HepG2 (cell line): ENCODE results near the gene KPNA4. TPM values are rescaled to one million over a fixed set of nuclear protein-coding genes. Genes with fewer than 3 reads are reported as not detected.

ENCODE experiments used
- ATAC-seq: fragments of 200-7000 bp; cut with Tn5 transposase; 3 replicates; pipeline ENCODE4 v1.9.1; 2020; ENCODE audit warnings: mild to moderate bottlenecking, moderate library complexity
- BruUV-seq: library from RNA; stranded (reverse); fragments of 400-500 nt; replicated peaks from 2 replicates; lab custom pipeline; 2021; lab: Mats Ljungman, UMichigan
- CTCF ChIA-PET: fragments of 300-600 bp; formaldehyde crosslinking; extraction: SDS; loops from one replicate; lab custom pipeline; 2021; ENCODE audit warnings: low total read pairs, inconsistent platforms, low intra/inter-chr PET ratio; lab: Yijun Ruan, JAX
- POLR2A ChIA-PET: fragments of 350-600 bp; sonication (Branson Sonifier 250); formaldehyde crosslinking; loops from one replicate; lab custom pipeline; 2020; ENCODE audit warnings: antibody characterized with exemption, inconsistent platforms; lab: Yijun Ruan, JAX
- DNase-seq: peaks from one replicate; pipeline ENCODE4 v3.0.0-alpha.2; 2015; ENCODE audit warnings: low spot score
- FAIRE-seq: peaks from 3 replicates; lab custom pipeline; 2011; peaks lifted over from hg19 to GRCh38; lab: Jason Lieb, UNC
- H2AFZ ChIP-seq: one replicate; pipeline ENCODE4 v1.6.1; 2011; ENCODE audit warnings: low read length, inconsistent platforms
- H3K27ac ChIP-seq: fragments of 300-600 bp; 3 replicates; pipeline ENCODE4 v1.8.0; 2011; ENCODE audit warnings: mixed run types, mild to moderate bottlenecking, mixed read lengths, low read length, inconsistent platforms; ENCODE audit not compliant: insufficient read depth; ENCODE audit errors: extremely low read length
- H3K27me3 ChIP-seq, 2 experiments: fragments of 200-600 bp in 1 of 2; 2 replicates in 1 of 2; 3 replicates in 1 of 2; pipeline versions ENCODE4 v1.6.0 to v1.8.0; 2011; ENCODE audit warnings: low read length in 2 of 2, mild to moderate bottlenecking in 2 of 2, moderate library complexity in 2 of 2, inconsistent platforms in 1 of 2; ENCODE audit not compliant: insufficient read depth in 2 of 2, control insufficient read depth in 1 of 2
- H3K36me3 ChIP-seq, 2 experiments: fragments of 200-600 bp in 1 of 2; replicated peaks in 1 of 2; 2 replicates in 1 of 2; 3 replicates in 1 of 2; pipeline versions ENCODE4 v1.5.1 to v1.8.0; 2011; ENCODE audit warnings: low read length in 2 of 2, inconsistent platforms in 1 of 2; ENCODE audit not compliant: insufficient read depth in 2 of 2, control insufficient read depth in 1 of 2
- H3K4me1 ChIP-seq: 2 replicates; pipeline ENCODE4 v1.5.1; 2012; ENCODE audit warnings: low read length, inconsistent platforms; ENCODE audit not compliant: insufficient read depth
- H3K4me2 ChIP-seq: 2 replicates; pipeline ENCODE4 v1.6.0; 2011; ENCODE audit warnings: low read depth, low read length, inconsistent platforms
- H3K4me3 ChIP-seq, 3 experiments: fragments of 200-600 bp in 1 of 3; sonication (generic), shearing (Covaris generic) in 1 of 3; replicated peaks in 1 of 3; 2 replicates each; pipeline ENCODE4 v1.5.1; 2011 to 2016; ENCODE audit warnings: low read length in 3 of 3, inconsistent platforms in 2 of 3, low read depth in 2 of 3, mild to moderate bottlenecking in 2 of 3, control low read depth in 1 of 3, mixed read lengths in 1 of 3; ENCODE audit not compliant: insufficient read depth in 1 of 3
- H3K79me2 ChIP-seq: one replicate; pipeline ENCODE4 v1.6.1; 2011; ENCODE audit warnings: low read length, inconsistent platforms; ENCODE audit not compliant: insufficient read depth
- H3K9ac ChIP-seq: 2 replicates; pipeline ENCODE4 v1.6.0; 2011; ENCODE audit warnings: mild to moderate bottlenecking, low read depth, low read length, inconsistent platforms; ENCODE audit not compliant: insufficient read depth
- H3K9me3 ChIP-seq: 2 replicates; pipeline ENCODE4 v1.5.1; 2012; ENCODE audit warnings: mild to moderate bottlenecking, low read length
- H4K20me1 ChIP-seq: 2 replicates; pipeline ENCODE4 v1.6.0; 2011; ENCODE audit warnings: inconsistent platforms, mild to moderate bottlenecking, low read length, moderate library complexity; ENCODE audit not compliant: insufficient read depth
- ZNF121 ChIP-seq: sonication (generic); formaldehyde crosslinking; IDR thresholded peaks from 2 replicates; pipeline ENCODE4 v1.5.0; 2020; ENCODE audit warnings: mild to moderate bottlenecking, missing genetic modification reagents
- ZNF570 ChIP-seq: sonication (generic); formaldehyde crosslinking; IDR thresholded peaks from 2 replicates; pipeline ENCODE4 v1.4.0; 2020; ENCODE audit warnings: mild to moderate bottlenecking, missing genetic modification reagents, borderline replicate concordance
- WGBS: methylation state at CpG from one replicate; pipeline ENCODE4 v1.1.6; 2017; ENCODE audit warnings: low lambda C conversion rate; 5-methylcytosine and 5-hydroxymethylcytosine counted together
- in situ Hi-C: cut with HindIII; loops from 2 replicates; pipeline ENCODE4 v1.10.0; 2017; ENCODE audit warnings: low pct_unique_long_range_greater_than_20kb; ENCODE audit not compliant: extremely low pct_ligation_motif_present
- intact Hi-C: fragments of 100-400 bp; cut with micrococcal nuclease; formaldehyde crosslinking; loops from one replicate; pipeline ENCODE4 v1.10.0; 2022; ENCODE audit not compliant: unreplicated experiment
- polyA plus RNA-seq, 8 experiments: library from polyadenylated mRNA; depleted of rRNA in 3 of 8; stranded (reverse) in 7 of 8; unstranded in 1 of 8; fragments of >200 nt; fragmentation: Illumina TruSeq in 4 of 8; extraction: Trizol in 4 of 8; gene quantifications; 2 replicates each; pipeline versions ENCODE4 v1.2.1 to v1.2.3, GENCODE V29; 2011 to 2016; ENCODE audit warnings: low read depth in 4 of 8, missing spikeins in 1 of 8, mixed read lengths in 1 of 8; ENCODE audit not compliant: insufficient read depth in 1 of 8
- small RNA-seq, 3 experiments: library from RNA; depleted of rRNA; stranded (forward); fragments of <200 nt; gene quantifications; one replicate each; pipeline ENCODE3, GENCODE V24; 2012; ENCODE audit warnings: low read depth in 2 of 3, low replicate concordance in 1 of 3; ENCODE audit not compliant: insufficient read length in 3 of 3, insufficient read depth in 2 of 3
- total RNA-seq, 5 experiments: library from RNA; depleted of rRNA; stranded (reverse); fragments of >200 nt; fragmentation: Illumina TruSeq; extraction: Trizol; gene quantifications; 2 replicates each; pipeline ENCODE4 v1.2.3, GENCODE V29; 2016; ENCODE audit warnings: low read depth in 1 of 5

KPNA4 gene
- total and polyA plus RNA-seq, 2 of the 13 experiments (the other 11 are each of a cell fraction or from before 2014, with no cell fraction given) = 9.9 to 27.9 TPM

DNA sequence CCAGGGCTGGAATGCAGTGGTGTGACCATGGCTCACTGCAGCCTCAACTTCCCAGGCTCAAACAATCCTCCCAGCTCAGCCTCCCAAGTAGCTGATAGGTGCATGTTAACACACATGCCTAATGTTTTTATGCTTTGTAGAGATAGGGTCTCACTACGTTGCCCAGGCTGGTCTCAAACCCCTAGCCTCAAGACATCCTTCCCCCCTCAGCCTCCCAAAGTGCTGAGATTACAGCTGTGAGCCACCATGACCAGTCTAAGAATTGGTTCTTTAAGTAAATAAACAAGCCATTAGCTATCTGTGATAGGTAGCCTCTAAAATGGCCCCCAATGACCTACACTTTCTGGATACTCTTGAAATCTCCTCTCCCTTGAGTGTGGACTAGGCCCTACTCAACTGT, 119.5 kb downstream of the KPNA4 start:
- ChIA-PET CTCF (no interaction called here), POLR2A (no interaction called here)
- Histone ChIP-seq H3K4me1 (0 out of 2 replicates have a peak, but pooled peaks cover 11% of the 10 kb centered on the region), H3K36me3 (no peaks in the 10 kb centered on the region), H3K9ac (no peak overlapping the region), H2AFZ (no peak overlapping the region), H3K4me3 (no peak overlapping the region), H3K27ac (no peak overlapping the region), H3K4me2 (no peak overlapping the region), H3K27me3 (no peaks in the 10 kb centered on the region; a peak in 2 of 5 replicates), H4K20me1 (no peaks in the 10 kb centered on the region), H3K79me2 (no peaks in the 10 kb centered on the region), H3K9me3 (no peaks in the 10 kb centered on the region)
- no TSS peak for BruUV-seq
- ATAC-seq (no peak), FAIRE-seq (no peak), DNase-seq (no peak)
- in situ Hi-C loops = no loop called here
- 50% methylated on average over 1 of the region's 1 CpG for WGBS
- intact Hi-C loops = no loop called here
- TF ChIP-seq ZNF121 (CRISPR knock-in tag) = 0 out of 2 replicates have a peak, but pooled peaks have one; percentile 14
- TF ChIP-seq ZNF570 (CRISPR knock-in tag) = no peak

Small RNA genes within 50 kb of the gene (small RNA-seq; reads per million reads assigned to genes)
- gene RNU7-136P = 0 to 0.97 (median 0) reads per million in 3 experiments

Other genes starting within 250 kb of the KPNA4 start
- gene IFT80, start 166.3 kb downstream of the KPNA4 start, total RNA-seq (2016; rRNA removed; fragmentation: Illumina TruSeq; extraction: Trizol) = 15.7 and 21.4 TPM in 2 replicates
- gene IFT80, start 166.3 kb downstream of the KPNA4 start, polyA plus RNA-seq (2011; rRNA removed) = 8.6 and 11.4 TPM in 2 replicates
- gene SMC4, start 165.9 kb downstream of the KPNA4 start, total RNA-seq (2016; rRNA removed; fragmentation: Illumina TruSeq; extraction: Trizol) = 74.3 and 95.5 TPM in 2 replicates
- 11.3 and 19.2 TPM in 2 replicates for gene SMC4, start 165.9 kb downstream of the KPNA4 start, polyA plus RNA-seq (2011; rRNA removed)
- 3.2 and 4.1 TPM in 2 replicates for gene TRIM59, start 115.8 kb downstream of the KPNA4 start, total RNA-seq (2016; rRNA removed; fragmentation: Illumina TruSeq; extraction: Trizol)
- 0.91 and 1.3 TPM in 2 replicates for gene TRIM59, start 115.8 kb downstream of the KPNA4 start, polyA plus RNA-seq (2011; rRNA removed)
- gene ARL14, start 111.6 kb upstream of the KPNA4 start, total RNA-seq (2016; rRNA removed; fragmentation: Illumina TruSeq; extraction: Trizol) = 0.11 TPM in 1 of 2 replicates, not detected in the other
- gene ARL14, start 111.6 kb upstream of the KPNA4 start, polyA plus RNA-seq (2011; rRNA removed) = not detected in 2 replicates
- 1.4 TPM in 2 replicates for gene PPM1L, start 190.7 kb upstream of the KPNA4 start, total RNA-seq (2016; rRNA removed; fragmentation: Illumina TruSeq; extraction: Trizol)
- gene PPM1L, start 190.7 kb upstream of the KPNA4 start, polyA plus RNA-seq (2011; rRNA removed) = 0.22 and 0.35 TPM in 2 replicates